ENCODE data around the gene TRPM6.

DNA sequence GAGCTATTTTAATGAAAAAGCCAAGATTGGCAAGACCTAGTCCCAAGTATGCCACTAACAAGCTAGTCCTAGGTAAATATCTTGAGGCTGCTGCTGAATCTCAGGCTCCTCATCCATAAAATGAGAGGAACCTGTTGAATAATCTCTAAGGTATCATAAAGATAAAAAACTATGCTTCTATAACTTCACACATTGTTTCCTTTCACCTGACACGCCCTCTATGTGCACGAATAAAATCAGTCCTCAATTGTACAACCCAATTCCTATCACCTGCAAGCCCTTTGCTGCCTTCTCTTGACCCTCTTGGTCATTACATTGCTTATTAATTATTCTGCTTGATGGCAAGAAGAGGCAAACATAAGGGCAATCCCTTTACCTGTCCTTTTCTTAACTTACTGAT is 69.9 kb downstream of the TRPM6 start:
- no peak for TF ChIP-seq POLR2A (IDR thresholded peaks at IDR 0.05)
- TF ChIP-seq, protein P1, sequence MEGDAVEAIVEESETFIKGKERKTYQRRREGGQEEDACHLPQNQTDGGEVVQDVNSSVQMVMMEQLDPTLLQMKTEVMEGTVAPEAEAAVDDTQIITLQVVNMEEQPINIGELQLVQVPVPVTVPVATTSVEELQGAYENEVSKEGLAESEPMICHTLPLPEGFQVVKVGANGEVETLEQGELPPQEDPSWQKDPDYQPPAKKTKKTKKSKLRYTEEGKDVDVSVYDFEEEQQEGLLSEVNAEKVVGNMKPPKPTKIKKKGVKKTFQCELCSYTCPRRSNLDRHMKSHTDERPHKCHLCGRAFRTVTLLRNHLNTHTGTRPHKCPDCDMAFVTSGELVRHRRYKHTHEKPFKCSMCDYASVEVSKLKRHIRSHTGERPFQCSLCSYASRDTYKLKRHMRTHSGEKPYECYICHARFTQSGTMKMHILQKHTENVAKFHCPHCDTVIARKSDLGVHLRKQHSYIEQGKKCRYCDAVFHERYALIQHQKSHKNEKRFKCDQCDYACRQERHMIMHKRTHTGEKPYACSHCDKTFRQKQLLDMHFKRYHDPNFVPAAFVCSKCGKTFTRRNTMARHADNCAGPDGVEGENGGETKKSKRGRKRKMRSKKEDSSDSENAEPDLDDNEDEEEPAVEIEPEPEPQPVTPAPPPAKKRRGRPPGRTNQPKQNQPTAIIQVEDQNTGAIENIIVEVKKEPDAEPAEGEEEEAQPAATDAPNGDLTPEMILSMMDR (IDR thresholded peaks at IDR 0.05): no peak
